BJ (cell line): ENCODE results near the gene SOBP. TPM values are rescaled to one million over a fixed set of nuclear protein-coding genes. Genes with fewer than 3 reads are reported as not detected.

Experiments
- CTCF ChIA-PET: fragments of 350-600 bp; formaldehyde crosslinking; extraction: SDS; loops from one replicate; lab custom pipeline; 2021; ENCODE audit warnings: antibody characterized with exemption, inconsistent platforms; lab: Yijun Ruan, JAX
- POLR2A ChIA-PET: fragments of 300-600 bp; sonication (Branson Sonifier 250); formaldehyde crosslinking; extraction: SDS; loops from one replicate; lab custom pipeline; 2021; ENCODE audit warnings: antibody characterized with exemption; lab: Charles Lee
- DNase-seq: peaks from one replicate; pipeline ENCODE4 v3.0.0-alpha.2; 2011; ENCODE audit warnings: low read depth
- H3K27me3 ChIP-seq: 2 replicates; pipeline ENCODE4 v1.6.0; 2011; ENCODE audit warnings: low read length; ENCODE audit not compliant: control insufficient read depth, insufficient read depth
- H3K36me3 ChIP-seq: 2 replicates; pipeline ENCODE4 v1.5.1; 2011; ENCODE audit warnings: low read length; ENCODE audit not compliant: control insufficient read depth, insufficient read depth
- H3K4me3 ChIP-seq: 2 replicates; pipeline ENCODE4 v1.5.1; 2011; ENCODE audit warnings: low read depth, mild to moderate bottlenecking, control low read depth, low read length
- polyA plus RNA-seq: library from polyadenylated mRNA; depleted of rRNA; stranded (reverse); fragments of >200 nt; gene quantifications from 2 replicates; pipeline ENCODE4 v1.2.3, GENCODE V29; 2011
- TF ChIP-seq, protein P1 (sequence below): IDR thresholded peaks from 2 replicates; pipeline ENCODE4 v1.5.1; 2011; ENCODE audit warnings: low read depth, mild to moderate bottlenecking, control low read depth, inconsistent platforms, low read length, moderate library complexity; ENCODE audit not compliant: insufficient read depth

SOBP gene
- polyA plus RNA-seq, 1 experiment: not detected

DNA sequence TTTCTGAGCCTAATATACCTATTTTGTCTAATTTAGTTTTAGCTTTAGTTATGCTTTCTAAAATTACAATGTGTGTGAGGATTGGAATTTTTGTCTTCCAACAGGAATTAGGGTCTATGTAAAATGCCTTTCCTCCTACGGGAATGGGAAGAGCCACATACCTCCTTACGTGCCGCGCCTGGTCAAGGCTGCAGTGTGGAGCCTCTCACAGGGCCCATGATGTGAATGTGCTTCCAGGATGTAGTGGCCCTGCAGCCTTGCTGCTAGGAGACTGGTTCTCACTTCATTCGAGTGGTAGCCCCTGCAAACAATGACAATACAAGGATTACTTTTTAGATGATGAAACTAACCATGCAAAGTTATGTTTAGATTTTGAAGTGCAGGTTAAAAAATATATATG, 110.2 kb downstream of the SOBP start:
- no peak for DNase-seq
- H3K36me3 ChIP-seq: no peaks in the 10 kb centered on the region
- no peak overlapping the region for H3K4me3 ChIP-seq
- CTCF ChIA-PET: interaction anchor here (1.7 kb wide), 1 partner anchor 21 kb away, joined by 3 read pairs; no protein-coding TSS in a partner anchor
- H3K27me3 ChIP-seq: no peaks in the 10 kb centered on the region; the same call in 1 of the 2 replicates
- TF ChIP-seq, protein P1, sequence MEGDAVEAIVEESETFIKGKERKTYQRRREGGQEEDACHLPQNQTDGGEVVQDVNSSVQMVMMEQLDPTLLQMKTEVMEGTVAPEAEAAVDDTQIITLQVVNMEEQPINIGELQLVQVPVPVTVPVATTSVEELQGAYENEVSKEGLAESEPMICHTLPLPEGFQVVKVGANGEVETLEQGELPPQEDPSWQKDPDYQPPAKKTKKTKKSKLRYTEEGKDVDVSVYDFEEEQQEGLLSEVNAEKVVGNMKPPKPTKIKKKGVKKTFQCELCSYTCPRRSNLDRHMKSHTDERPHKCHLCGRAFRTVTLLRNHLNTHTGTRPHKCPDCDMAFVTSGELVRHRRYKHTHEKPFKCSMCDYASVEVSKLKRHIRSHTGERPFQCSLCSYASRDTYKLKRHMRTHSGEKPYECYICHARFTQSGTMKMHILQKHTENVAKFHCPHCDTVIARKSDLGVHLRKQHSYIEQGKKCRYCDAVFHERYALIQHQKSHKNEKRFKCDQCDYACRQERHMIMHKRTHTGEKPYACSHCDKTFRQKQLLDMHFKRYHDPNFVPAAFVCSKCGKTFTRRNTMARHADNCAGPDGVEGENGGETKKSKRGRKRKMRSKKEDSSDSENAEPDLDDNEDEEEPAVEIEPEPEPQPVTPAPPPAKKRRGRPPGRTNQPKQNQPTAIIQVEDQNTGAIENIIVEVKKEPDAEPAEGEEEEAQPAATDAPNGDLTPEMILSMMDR: no peak
- POLR2A ChIA-PET: no interaction called here

DNA sequence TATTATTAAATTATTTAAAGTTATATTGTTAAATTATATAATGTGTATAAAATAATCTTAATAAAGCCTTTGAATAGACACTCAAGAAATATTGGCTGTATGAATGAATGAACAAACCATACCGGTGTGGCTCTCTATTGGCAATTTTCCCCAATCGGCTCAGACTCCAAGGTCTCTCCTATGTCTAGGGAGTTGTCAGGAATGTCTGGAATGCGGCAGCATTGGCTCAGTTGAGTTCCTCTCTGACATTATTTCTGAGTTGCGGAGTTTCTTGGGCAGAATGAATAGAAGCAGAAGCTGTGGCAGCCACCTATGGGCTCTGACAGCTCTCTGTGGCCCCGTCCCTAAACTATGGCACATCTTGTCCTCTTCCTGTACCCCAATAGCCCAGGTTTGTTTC, 111.0 kb downstream of the SOBP start:
- ChIA-PET POLR2A (no interaction called here), CTCF (no interaction called here)
- Histone ChIP-seq H3K27me3 (no peaks in the 10 kb centered on the region; the same call in 1 of the 2 replicates), H3K36me3 (no peaks in the 10 kb centered on the region), H3K4me3 (no peak overlapping the region)
- TF ChIP-seq, protein P1: no peak
- no peak for DNase-seq

DNA sequence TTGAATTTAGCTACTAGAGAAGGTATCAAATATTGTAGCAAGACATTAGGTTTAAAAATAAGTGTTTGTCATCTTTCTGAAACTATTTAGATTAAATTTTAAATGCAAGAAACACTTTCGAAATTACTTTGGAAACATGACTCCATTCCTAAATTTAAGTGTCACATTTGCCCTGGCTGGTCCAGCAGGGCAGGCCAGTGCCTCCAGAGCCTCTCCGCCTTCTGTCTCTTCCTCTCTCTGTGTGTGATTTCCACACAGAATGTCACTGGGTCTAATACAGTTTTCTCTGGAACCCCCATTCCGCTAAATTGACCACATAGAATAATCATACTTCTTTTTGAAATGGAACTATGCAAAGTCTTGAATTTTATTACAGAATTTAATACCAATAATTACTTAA, 111.5 kb downstream of the SOBP start:
- ChIA-PET CTCF (no interaction called here), POLR2A (no interaction called here)
- no peak for DNase-seq
- TF ChIP-seq, protein P1: no peak
- no peaks in the 10 kb centered on the region; the same call in 1 of the 2 replicates for H3K27me3 ChIP-seq
- no peaks in the 10 kb centered on the region for H3K36me3 ChIP-seq
- no peak overlapping the region for H3K4me3 ChIP-seq

DNA sequence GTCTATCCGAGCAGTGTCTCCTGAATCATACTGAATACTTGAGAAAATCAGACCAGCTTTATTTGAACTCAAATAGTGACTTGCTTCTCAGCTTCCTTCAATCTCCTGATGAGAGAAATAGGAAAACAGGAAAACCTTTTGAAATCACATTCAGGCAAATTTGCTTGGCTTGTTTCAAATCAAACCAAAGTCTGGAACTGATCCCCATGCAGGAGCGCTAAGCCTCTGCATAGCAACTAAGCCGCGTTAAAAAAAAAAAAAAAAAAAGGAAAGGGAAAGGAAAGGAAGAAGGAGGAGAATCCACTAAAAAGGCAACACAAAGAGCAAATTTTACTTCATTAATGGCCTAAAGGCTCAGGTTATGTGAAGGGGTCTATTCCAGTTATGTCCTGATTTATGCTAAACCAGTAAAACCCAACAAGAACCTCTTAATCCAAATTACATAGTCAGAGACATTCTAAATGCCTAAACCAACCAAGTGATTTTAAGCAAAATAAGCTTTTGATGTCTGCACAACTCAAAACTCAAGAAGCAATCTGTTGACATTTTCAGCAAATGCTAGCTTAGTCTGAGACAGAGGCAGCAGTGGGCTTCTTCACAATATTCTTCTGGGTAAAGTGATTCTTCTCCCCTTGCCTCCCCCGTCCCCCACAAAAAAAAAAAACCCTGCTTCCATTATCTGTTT, 112.5 kb downstream of the SOBP start:
- POLR2A ChIA-PET: no interaction called here
- DNase-seq: no peak
- CTCF ChIA-PET: no interaction called here

DNA sequence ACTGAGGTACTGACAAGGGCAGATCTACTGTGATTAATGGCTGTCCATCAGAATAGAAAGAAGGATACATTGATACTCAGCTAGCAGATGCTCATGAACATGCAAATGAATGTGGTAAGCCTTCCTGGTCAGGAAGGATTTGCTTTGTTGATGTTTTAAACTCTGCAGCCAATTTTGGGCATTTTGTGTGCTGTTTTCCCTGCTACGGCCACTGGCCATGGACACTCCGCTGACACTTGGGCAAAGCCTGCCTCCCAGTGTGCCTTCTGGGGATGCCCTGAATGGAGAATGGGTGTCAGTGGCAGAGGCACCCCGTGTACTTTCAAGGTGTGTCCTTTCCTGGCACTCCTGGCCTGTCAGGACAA, 113.1 kb downstream of the SOBP start:
- TF ChIP-seq, protein P1: no peak
- Histone ChIP-seq H3K36me3 (no peaks in the 10 kb centered on the region), H3K4me3 (no peak overlapping the region), H3K27me3 (no peaks in the 10 kb centered on the region; the same call in 1 of the 2 replicates)
- POLR2A ChIA-PET: no interaction called here
- DNase-seq: no peak
- CTCF ChIA-PET: no interaction called here

More for the DNA sequence above, 112.5 kb downstream of the SOBP start:
- Histone ChIP-seq H3K4me3 (no peak overlapping the region), H3K27me3 (no peaks in the 10 kb centered on the region; the same call in 1 of the 2 replicates), H3K36me3 (no peaks in the 10 kb centered on the region)
- TF ChIP-seq, protein P1: no peak
